A549 (cell line): ENCODE measurements around the gene PRMT7. TPM values are rescaled to one million over a fixed set of nuclear protein-coding genes. Genes with fewer than 3 reads are reported as not detected.

ENCODE experiments used
- ATAC-seq, 2 experiments: fragments of 200-7000 bp in 1 of 2; fragments of >200 bp in 1 of 2; cut with Nextera tagmentation in 1 of 2; cut with Tn5 transposase in 1 of 2; 3 replicates each; pipeline versions ENCODE4 v1.8.0 to v1.9.1; 2018 to 2020; ENCODE audit warnings: mild to moderate bottlenecking in 1 of 2, moderate library complexity in 1 of 2
- CTCF ChIA-PET: fragments of 300-600 bp; sonication (Branson Sonifier 250); formaldehyde crosslinking; extraction: SDS; loops from one replicate; lab custom pipeline; 2021; ENCODE audit warnings: antibody characterized with exemption, inconsistent platforms; lab: Yijun Ruan, JAX
- POLR2A ChIA-PET: fragments of 350-600 bp; formaldehyde crosslinking; extraction: SDS; loops from one replicate; lab custom pipeline; 2021; ENCODE audit warnings: antibody characterized with exemption, inconsistent platforms; lab: Yijun Ruan, JAX
- DNase-seq, 2 experiments: peaks; one replicate each; pipeline versions ENCODE4 v3.0.0 to v3.0.0-alpha.2; 2011 to 2016; ENCODE audit warnings: low read depth in 1 of 2, low spot score in 1 of 2
- FAIRE-seq: peaks from 2 replicates; lab custom pipeline; 2011; peaks lifted over from hg19 to GRCh38; lab: Jason Lieb, UNC
- H3K27ac ChIP-seq, 2 experiments: fragments of >200 bp; sonication (Bioruptor Twin); formaldehyde crosslinking; 3 replicates each; pipeline ENCODE4 v1.5.1; 2016 to 2017
- H3K4me1 ChIP-seq: fragments of >200 bp; sonication (Bioruptor Twin); formaldehyde crosslinking; 3 replicates; pipeline ENCODE4 v1.6.1; 2016
- H3K4me2 ChIP-seq: fragments of >200 bp; sonication (Bioruptor Twin); formaldehyde crosslinking; 3 replicates; pipeline ENCODE4 v1.6.1; 2016
- H3K4me3 ChIP-seq: fragments of >200 bp; sonication (Bioruptor Twin); formaldehyde crosslinking; 3 replicates; pipeline ENCODE4 v1.5.1; 2016
- H3K9me3 ChIP-seq: fragments of >200 bp; sonication (Bioruptor Twin); formaldehyde crosslinking; 3 replicates; pipeline ENCODE4 v1.6.1; 2016
- CHD2 ChIP-seq: fragments of 150-350 bp; IDR thresholded peaks from 2 replicates; pipeline ENCODE4 v1.6.1; 2014; ENCODE audit warnings: low read length; ENCODE audit not compliant: partially characterized antibody
- E2F6 ChIP-seq: IDR thresholded peaks from 2 replicates; pipeline ENCODE4 v1.6.1; 2012; ENCODE audit warnings: low read depth, borderline replicate concordance
- FOXS1 ChIP-seq: fragments of 250-450 bp; sonication (Bioruptor Pico); IDR thresholded peaks from 2 replicates; pipeline ENCODE4 v1.5.0; 2020; ENCODE audit warnings: mild to moderate bottlenecking, moderate library complexity
- GATA3 ChIP-seq: IDR thresholded peaks from 2 replicates; pipeline ENCODE4 v1.6.1; 2012; ENCODE audit warnings: borderline replicate concordance
- HMGXB4 ChIP-seq: fragments of 250-450 bp; sonication (Bioruptor Pico); IDR thresholded peaks from 2 replicates; pipeline ENCODE4 v1.5.0; 2021; ENCODE audit warnings: mild to moderate bottlenecking, moderate library complexity, borderline replicate concordance
- JUN ChIP-seq, 2 experiments: fragments of >200 bp; sonication (Bioruptor Twin); formaldehyde crosslinking; IDR thresholded peaks; 2 replicates in 1 of 2; 3 replicates in 1 of 2; pipeline ENCODE4 v1.6.1; 2016 to 2017
- KDM1A ChIP-seq: fragments of 200-600 bp; sonication (generic); IDR thresholded peaks from 2 replicates; pipeline ENCODE4 v1.6.1; 2016; ENCODE audit warnings: low read depth, mild to moderate bottlenecking
- KDM5A ChIP-seq: fragments of 200-600 bp; sonication (generic); IDR thresholded peaks from 2 replicates; pipeline ENCODE4 v1.6.1; 2016; ENCODE audit warnings: antibody characterized with exemption, mild to moderate bottlenecking
- MAFK ChIP-seq: fragments of 450-650 bp; IDR thresholded peaks from 2 replicates; pipeline ENCODE4 v1.6.1; 2014; ENCODE audit not compliant: partially characterized antibody
- MYC ChIP-seq: IDR thresholded peaks from 2 replicates; pipeline ENCODE4 v1.6.1; 2012; ENCODE audit warnings: mild to moderate bottlenecking, inconsistent platforms, low read length, improper control_type of control experiment, borderline replicate concordance
- NR3C1 ChIP-seq: fragments of >200 bp; sonication (Bioruptor Twin); formaldehyde crosslinking; IDR thresholded peaks from 3 replicates; pipeline ENCODE4 v1.6.1; 2017
- PBX3 ChIP-seq: IDR thresholded peaks from 2 replicates; pipeline ENCODE4 v1.6.1; 2012
- RAD21 ChIP-seq, 2 experiments: fragments of >200 bp in 1 of 2; sonication (Bioruptor Twin) in 1 of 2; formaldehyde crosslinking in 1 of 2; IDR thresholded peaks in 1 of 2; conservative IDR thresholded peaks in 1 of 2; 2 replicates in 1 of 2; 3 replicates in 1 of 2; pipeline ENCODE4 v1.6.1; 2012 to 2018; ENCODE audit warnings: inconsistent platforms in 1 of 2
- TFCP2L1 ChIP-seq: fragments of 250-450 bp; sonication (Bioruptor Pico); IDR thresholded peaks from 2 replicates; pipeline ENCODE4 v1.5.0; 2021; ENCODE audit warnings: mild to moderate bottlenecking
- USF2 ChIP-seq: fragments of 450-650 bp; IDR thresholded peaks from 2 replicates; pipeline ENCODE4 v1.6.1; 2014; ENCODE audit warnings: antibody characterized with exemption
- ZSCAN20 ChIP-seq: fragments of 250-450 bp; sonication (Bioruptor Pico); IDR thresholded peaks from 2 replicates; pipeline ENCODE4 v1.8.0; 2022; ENCODE audit warnings: mild to moderate bottlenecking, moderate library complexity
- WGBS: methylation state at CpG from one replicate; pipeline ENCODE4 v1.1.6; 2017; ENCODE audit errors: missing lambda C conversion rate; 5-methylcytosine and 5-hydroxymethylcytosine counted together
- polyA plus RNA-seq, 4 experiments: library from polyadenylated mRNA; depleted of rRNA in 3 of 4; stranded (reverse); fragments of >200 nt; fragmentation: RNase III in 1 of 4; extraction: RNeasy Plus Mini Kit Qiagen cat#74134 plus additional on column Dnase treatment in 1 of 4; gene quantifications; 2 replicates in 3 of 4; 3 replicates in 1 of 4; pipeline ENCODE4 v1.2.3, GENCODE V29; 2011 to 2017
- TF ChIP-seq, protein P1 (sequence below): fragments of >200 bp; sonication (Bioruptor Twin); formaldehyde crosslinking; IDR thresholded peaks from 3 replicates; pipeline ENCODE4 v1.5.1; 2016
- TF ChIP-seq, protein P2 (sequence below): fragments of 250-450 bp; sonication (Bioruptor Pico); IDR thresholded peaks from 2 replicates; pipeline ENCODE4 v1.5.0; 2020; ENCODE audit warnings: low read depth, mild to moderate bottlenecking, moderate library complexity

The PRMT7 gene
- polyA plus RNA-seq, 2 of the 4 experiments (the other 2 are of a cell fraction), result 37.1 to 44.7 TPM

DNA sequence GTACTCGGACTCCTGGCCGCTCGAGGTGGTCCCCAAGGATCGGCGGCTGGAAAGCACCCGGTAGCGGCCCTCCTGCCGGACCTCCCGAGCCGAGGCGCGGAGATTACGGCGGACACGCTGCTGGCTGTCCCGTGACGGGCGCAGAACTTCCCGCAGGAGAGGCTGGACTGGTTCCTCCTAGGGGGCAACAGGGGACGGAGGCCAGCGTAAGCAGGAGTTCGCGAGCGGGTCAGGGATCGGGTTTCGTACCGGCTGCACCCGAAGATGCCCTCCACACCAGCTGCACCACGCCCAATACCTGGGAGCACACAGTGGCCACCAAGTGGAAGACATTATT lies 414 bp upstream of the PRMT7 start (continued):
- TF ChIP-seq HMGXB4 (CRISPR knock-in tag), result no peak
- TF ChIP-seq KDM1A, result no peak
- TF ChIP-seq KDM5A, result no peak
- TF ChIP-seq, protein P1, sequence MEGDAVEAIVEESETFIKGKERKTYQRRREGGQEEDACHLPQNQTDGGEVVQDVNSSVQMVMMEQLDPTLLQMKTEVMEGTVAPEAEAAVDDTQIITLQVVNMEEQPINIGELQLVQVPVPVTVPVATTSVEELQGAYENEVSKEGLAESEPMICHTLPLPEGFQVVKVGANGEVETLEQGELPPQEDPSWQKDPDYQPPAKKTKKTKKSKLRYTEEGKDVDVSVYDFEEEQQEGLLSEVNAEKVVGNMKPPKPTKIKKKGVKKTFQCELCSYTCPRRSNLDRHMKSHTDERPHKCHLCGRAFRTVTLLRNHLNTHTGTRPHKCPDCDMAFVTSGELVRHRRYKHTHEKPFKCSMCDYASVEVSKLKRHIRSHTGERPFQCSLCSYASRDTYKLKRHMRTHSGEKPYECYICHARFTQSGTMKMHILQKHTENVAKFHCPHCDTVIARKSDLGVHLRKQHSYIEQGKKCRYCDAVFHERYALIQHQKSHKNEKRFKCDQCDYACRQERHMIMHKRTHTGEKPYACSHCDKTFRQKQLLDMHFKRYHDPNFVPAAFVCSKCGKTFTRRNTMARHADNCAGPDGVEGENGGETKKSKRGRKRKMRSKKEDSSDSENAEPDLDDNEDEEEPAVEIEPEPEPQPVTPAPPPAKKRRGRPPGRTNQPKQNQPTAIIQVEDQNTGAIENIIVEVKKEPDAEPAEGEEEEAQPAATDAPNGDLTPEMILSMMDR, result no peak

DNA sequence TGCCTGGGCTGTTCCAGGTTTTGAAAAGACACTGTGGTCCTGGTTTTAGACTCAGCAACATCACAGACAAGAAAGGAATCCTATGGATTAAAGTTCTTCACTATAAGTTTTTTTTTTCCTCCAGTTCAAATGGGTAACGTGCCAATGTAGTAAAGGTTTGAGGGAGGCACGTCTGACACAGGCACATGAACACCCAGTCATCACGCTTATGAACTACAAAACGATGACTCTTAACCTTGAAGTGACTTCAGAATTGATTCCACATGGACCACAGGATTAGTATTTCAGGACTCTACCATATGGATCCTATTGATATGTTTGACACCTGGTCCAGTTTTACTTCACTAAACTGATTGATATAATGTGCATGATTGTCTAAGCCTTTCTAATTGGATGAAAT lies 2.3 kb downstream of the PRMT7 start:
- no peak for FAIRE-seq
- no peak for TF ChIP-seq GATA3
- no peak for TF ChIP-seq E2F6
- no peak for TF ChIP-seq NR3C1
- no peak for TF ChIP-seq CHD2
- TF ChIP-seq MYC, result no peak
- no peak for TF ChIP-seq USF2
- TF ChIP-seq RAD21 (conservative IDR thresholded peaks at IDR 0.05 in 1 of 2, IDR thresholded peaks at IDR 0.05 in 1 of 2), result no peak
- no peak for TF ChIP-seq FOXS1 (CRISPR knock-in tag)
- TF ChIP-seq KDM1A, result no peak
- no peak for TF ChIP-seq MAFK
- TF ChIP-seq, protein P2, sequence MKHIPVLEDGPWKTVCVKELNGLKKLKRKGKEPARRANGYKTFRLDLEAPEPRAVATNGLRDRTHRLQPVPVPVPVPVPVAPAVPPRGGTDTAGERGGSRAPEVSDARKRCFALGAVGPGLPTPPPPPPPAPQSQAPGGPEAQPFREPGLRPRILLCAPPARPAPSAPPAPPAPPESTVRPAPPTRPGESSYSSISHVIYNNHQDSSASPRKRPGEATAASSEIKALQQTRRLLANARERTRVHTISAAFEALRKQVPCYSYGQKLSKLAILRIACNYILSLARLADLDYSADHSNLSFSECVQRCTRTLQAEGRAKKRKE, result no peak
- TF ChIP-seq, protein P1, result no peak
- no peak for TF ChIP-seq PBX3
- no peak for TF ChIP-seq HMGXB4 (CRISPR knock-in tag)
- no peak for TF ChIP-seq TFCP2L1 (CRISPR knock-in tag)
- no peak for TF ChIP-seq ZSCAN20 (CRISPR knock-in tag)
- TF ChIP-seq JUN (IDR thresholded peaks at IDR 0.05), result no peak
- DNase-seq, result no peak
- Histone ChIP-seq H3K4me1 (peaks cover 21% of the 10 kb centered on the region), H3K9me3 (no peaks in the 10 kb centered on the region), H3K4me3 (no peak overlapping the region), H3K27ac (no peak overlapping the region), H3K4me2 (no peak overlapping the region)
- ChIA-PET POLR2A (no interaction called here), CTCF (interaction anchor here (0.6 kb wide), 1 partner anchor 58 kb away, joined by 3 read pairs; no protein-coding TSS in a partner anchor)
- ATAC-seq, result no peak
- 94% methylated on average over 4 of the region's 4 CpGs for WGBS
